Hematopoietic multipotent progenitor cell treated with erythropoietin and hydrocortisone succinate and interleukin-3 and kit ligand, for 4 days (in vitro differentiated cells): ENCODE measurements around the gene SNX25.
A peak's percentile ranks its signal among the peaks of the same experiment; 100 is the strongest.
"Not testable (repeated sequence)": the region's sequence is repeated elsewhere in the genome, so short reads cannot be mapped to it uniquely, and the experiment has no call there.

Source experiments
- DNase-seq: peaks from one replicate; pipeline ENCODE4 v3.0.0-alpha.2; 2015

The SNX25 gene

DNA sequence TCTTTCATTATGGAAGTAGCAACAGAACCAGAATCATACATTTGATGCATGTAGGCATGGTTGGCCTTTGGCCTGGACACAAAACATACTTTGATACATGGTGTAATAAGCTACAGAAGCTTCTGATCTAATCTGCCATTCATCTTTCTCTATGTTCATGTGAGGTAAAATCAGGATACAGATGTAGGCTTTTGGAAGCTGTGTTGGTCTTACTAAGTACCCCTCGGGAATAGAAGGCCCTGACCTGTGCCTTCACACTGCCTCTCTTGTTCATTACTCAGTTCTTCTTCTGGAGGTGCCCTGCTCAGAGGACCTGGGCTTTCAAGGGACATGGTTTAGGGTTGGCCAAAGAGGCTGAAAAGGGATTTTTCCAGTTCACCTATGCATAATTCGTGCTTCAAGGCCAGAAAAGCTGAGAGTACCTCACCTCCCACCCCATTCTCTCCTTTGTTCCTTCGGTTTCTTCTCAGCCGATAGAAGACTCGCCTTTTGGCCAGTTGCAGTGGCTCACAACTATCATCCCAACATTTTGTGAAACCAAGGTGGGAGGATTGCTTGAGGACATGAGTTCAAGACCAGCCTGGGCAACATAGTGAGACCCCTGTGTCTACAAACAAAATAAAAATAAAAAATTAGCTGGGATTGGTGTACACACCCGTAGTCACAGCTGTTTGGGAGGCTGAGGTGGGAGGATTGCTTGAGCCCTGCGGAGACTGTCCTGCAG, 25.9 kb downstream of the SNX25 start:
- no peak for DNase-seq

DNA sequence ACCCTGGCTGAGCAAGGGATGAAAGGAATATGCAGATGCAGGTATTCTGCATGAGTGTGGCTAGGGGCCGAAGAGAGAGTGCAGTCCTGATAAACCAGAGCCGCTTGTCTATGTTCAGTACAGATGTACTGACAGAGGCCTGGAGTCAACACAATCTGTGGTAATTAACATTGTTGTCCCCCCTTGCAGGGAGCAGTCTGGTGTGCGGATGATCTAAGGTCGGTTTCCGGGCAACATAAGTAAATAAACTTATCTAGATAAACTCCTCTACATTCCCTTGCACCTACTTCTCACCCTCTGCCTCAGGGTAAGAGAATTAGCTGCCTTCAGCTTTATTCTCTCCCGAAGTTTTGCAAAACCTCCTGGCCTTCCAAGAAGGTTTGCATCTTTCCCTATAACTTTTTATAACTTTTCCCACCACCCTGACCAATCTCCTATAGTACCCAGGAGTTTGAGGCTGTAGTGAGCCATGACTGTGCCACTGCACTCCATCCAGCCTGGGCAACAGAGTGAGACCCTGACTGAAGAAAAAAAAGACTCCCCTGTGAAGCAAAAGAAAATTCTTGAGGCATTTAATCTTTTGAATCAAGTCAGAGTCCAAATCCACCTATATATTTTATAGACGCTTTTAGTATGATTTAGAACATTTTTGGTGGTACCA, 26.6 kb downstream of the SNX25 start:
- peak; percentile 8 for DNase-seq

DNA sequence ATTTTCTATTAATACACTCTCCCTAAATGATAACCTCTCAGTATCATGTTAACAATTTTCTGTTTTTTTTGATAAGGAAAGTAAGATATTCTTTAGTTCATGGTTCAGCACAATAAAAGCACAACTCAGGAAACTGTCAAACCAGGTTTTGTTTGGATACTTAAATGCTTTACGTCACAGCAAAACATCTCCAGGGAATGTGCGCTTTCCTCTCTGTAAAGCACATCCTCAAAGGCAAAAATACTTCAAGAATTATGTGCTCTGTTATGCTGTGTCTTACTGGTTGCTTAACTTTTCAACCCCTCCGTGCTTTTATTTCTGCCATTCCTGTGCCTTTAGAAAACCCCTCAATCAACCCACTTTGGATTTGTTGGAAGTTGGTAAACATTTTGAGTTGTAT, 27.8 kb downstream of the SNX25 start:
- no peak for DNase-seq

DNA sequence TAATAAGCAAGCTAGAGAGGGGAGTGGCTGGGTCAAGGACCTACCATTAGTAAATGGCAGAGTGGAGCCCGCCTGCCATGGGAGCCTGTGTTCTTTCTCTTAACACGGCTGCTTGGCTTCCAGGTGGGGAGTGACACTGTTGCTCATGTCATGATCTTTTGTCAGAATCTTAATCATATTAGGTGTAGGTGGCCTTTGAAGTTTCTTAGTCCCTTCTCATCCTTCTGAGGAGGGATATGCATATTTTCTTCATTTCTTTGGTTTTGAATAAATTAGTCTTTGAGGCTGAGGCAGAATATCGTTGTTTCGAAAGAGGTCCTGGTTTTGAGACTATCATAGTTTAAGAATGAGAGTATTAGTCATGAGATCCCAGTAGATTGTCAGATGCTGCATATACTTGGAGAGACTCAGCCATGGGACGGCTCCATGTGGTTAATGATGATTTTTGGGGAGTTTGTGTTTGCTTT, 28.9 kb downstream of the SNX25 start:
- no peak for DNase-seq

DNA sequence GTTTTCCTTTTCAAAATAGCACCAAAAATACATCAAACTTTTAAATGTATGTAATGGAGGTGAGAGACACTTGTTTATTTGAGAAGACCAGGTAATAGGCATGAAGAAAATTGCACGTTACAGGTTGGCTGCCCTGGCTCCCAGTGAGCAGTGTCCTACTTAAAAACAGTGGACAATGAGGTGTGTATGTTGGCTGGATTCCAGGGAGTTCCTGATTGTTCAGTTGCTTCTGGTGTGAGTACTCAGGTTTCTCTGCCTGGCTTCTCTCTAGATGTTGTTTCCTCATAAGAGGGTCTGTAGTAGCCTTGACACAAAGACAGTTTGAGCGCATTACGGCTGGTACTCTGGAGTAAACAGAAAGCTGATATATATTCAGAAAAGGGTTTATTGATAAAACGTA, 29.4 kb downstream of the SNX25 start:
- DNase-seq = no peak

DNA sequence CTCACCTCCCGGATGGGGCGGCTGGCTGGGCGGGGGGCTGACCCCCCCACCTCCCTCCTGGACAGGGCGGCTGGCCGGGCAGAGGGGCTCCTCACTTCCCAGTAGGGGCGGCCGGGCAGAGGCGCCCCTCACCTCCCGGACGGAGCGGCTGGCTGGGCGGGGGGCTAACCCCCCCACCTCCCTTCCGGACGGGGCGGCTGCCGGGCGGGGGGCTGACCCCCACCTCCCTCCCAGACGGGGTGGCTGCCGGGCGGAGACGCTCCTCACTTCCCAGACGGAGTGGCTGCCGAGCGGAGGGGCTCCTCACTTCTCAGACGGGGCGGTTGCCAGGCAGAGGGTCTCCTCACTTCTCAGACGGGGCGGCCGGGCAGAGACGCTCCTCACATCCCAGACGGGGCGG, 31.1 kb downstream of the SNX25 start:
- DNase-seq = not testable (repeated sequence)

DNA sequence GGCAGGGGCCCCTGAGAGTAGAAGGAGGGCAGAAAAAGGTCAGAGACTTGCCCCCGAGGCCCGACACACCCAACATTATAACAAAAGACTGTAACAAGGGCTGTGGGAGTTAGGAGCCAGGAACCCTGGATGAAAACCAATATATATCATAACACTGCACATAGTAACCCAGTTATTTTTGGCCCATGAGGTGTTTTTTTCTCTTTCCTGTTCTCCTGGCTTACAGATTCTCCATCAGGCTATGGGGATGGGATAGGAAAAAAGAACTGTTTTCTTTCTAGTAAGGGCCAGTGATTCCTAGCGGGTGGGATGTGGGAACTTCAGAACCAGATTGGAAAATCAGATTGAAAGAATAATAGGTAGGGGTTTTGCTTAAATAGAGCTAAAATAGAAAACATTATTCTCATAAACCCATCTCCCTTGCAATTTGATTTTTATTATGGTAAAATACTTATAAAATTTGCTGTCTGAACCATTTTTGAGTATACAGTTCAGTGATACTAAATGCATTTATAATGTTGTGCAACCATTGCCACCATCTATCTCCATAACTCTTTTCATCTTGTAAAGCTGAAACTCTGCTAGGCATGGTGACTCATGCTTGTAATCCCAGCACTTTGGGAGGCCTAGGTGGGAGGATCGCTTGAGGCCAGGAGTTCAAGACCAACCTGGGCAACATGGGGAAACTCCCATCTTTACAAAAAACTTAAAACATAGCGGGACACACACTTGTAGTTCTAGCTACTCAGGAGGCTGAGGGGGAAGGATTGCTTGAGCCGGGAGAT, 33.5 kb downstream of the SNX25 start:
- no peak for DNase-seq

DNA sequence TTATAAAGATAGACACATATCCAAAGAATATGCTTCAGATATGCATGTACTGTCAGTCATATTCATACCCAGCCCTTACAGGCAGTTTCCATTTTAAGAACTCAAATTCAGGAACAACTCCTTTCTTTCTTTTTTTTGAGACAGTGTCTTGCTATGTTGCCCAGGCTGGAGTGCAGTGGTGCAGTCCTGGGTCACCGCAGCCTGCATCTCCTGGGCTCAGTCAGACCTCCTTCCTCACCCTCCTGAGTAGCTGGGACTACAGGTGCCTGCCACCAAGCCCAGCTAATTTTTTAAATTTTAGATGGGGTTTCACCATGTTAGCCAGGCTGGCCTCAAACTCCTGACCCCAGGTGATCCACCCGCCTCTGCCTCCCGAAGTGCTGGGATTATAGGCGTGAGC, 34.5 kb downstream of the SNX25 start:
- no peak for DNase-seq

DNA sequence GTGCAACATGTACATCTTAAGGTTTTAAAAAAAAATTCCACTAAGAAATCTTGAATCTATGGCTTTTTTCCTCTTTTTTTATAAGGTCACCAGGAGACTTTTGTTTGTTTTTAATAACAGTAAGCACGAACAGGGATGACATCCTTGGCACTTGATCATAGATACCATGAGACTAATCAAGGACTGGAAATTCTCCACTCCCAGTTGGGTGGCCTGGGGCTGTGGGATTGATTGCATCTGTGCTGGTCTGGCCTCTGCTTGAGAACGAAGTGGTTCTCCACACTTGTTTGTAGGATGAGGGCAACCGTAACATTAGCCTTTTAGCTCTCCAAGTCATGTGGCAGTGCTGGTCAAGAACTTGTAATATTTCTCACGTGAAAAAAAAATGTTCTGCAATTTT, 35.4 kb downstream of the SNX25 start:
- DNase-seq = no peak

DNA sequence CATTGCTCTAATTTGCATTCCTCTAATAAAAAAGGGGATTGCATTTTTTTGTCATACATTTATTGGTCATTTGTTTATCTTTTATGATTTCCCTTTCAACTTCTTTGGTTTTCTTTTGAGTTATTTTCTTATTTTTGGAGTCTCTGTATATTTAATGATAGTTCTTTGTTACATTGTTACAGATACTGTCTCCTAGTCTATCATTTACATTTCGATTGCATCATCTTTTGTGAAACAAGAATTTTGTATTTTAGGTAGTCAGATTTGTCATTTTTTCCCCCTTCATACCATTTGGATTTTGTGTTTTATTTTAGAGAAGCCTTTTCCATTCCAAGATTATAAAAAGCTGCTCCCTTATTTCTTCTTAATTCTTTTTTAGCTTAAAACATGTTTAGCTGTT, 37.1 kb downstream of the SNX25 start:
- no peak for DNase-seq

DNA sequence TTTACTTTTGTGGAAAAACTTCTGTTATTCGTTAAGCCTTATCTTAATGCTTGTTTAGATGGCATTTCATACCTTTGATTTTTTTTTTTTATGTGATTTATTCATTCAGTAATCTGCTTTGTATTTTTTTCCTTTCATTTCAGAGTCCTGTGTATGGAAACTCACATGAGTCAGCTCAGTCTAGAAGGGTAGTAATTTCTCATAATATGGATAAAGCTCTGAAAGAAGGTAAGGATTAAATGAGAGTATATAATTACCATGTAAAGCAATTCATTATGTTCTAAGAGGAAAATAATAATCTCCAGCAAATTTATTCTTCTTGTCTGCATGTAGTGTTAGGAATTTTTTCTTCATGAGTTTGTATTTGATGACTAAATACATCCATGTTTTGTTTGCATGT, 37.8 kb downstream of the SNX25 start:
- DNase-seq = no peak

DNA sequence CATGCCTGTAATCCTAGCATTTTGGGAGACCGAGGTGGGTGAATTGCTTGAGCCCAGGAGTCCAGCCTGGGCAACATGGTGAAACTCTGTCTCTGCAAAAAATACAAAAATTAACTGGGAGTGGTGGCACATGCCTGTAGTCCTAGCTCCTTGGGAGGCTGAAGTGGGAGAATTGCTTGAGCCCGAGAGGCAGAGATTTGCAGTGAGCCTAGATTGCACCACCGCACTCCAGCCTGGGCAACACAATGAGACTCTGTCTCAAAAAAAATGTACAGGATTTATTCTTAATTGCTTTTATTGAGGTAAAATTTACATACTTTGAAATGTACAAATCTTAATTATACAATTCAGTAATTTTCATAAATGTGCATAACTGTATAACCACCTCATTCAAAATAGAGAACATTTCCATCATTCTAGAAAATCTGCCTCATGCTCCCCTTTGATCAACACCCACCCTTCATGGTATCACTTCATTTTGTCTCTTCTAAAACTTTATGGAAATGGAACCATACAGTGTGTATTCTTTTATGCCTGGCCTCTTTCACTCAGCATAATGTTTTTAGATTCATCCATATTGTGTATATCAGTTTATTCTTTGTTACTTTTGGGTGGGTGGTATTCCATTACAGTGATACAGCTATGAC, 39.1 kb downstream of the SNX25 start:
- DNase-seq = no peak

DNA sequence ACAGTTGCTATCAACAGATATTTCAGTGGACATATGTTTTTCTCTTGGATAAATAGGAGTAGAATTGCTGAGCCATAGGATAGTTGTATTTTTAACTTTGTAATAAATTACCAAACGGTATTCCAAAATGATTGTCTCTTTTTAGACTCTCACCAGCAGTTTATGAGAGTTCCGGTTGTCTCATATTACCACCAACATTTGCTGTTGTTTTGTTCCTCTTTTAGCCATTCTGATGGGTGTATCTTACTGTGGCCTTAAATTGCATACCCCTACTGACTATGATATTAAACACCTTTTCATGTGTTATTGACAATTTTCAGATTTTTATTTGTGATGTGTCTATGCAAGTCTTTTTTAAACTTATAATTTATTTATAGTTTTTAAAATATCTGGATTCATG, 39.7 kb downstream of the SNX25 start:
- no peak for DNase-seq

DNA sequence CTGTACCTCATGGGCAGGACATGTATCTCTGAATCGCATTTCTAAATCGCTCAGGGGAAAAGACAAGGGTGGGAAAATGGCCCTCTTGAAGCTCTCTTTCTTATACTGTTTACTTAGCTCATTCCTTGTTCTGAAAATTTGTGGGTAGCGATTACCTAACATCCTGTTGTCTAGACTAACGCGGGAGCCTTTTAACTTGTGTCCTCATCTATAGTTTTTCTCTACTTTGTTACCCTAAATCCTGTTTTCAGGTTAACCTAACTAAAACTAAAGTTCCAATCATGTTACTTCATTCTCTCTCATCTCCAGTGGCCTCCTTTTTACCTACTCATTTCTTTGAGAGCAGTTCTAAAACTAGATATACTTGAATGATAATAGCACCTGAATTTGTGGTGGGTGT, 45.0 kb downstream of the SNX25 start:
- DNase-seq = peak; percentile 19

DNA sequence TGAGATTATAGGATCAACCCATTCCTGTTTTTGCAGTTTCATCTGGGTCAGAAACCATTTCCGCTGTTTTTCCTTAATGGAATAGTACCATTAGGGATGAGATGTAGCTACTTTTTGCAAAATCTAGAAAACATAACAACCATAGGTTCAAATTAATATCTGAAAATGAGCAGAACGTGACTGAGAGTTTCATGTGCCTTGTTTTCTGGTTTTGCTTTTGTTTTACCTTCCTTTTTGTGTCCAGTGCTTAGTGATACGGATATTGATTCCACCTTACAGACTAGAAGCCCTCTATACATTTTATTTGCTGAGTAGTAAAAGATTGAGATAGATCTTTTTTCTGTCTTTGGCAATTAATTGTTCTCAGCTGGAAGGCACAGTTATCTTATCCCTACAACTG, 46.5 kb downstream of the SNX25 start:
- DNase-seq = no peak

DNA sequence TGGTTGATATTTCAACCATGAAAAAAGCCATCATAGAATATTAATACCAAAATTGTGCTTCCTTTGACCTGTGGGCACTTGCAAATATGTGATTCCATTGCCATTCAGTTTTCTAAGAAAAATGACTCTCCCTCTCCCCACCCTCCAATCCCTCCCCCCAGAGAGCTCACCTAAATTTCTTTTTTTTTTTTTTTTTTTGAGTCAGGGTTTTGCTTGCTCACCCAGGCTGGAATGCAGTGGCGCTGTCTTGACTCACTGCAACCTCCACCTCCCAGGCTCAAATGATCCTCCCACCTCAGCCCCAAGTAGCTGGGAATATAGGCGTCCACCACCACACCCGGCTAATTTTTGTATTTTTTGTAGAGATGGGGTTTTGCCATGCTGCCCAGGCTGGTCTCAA, 47.0 kb downstream of the SNX25 start:
- DNase-seq = no peak

DNA sequence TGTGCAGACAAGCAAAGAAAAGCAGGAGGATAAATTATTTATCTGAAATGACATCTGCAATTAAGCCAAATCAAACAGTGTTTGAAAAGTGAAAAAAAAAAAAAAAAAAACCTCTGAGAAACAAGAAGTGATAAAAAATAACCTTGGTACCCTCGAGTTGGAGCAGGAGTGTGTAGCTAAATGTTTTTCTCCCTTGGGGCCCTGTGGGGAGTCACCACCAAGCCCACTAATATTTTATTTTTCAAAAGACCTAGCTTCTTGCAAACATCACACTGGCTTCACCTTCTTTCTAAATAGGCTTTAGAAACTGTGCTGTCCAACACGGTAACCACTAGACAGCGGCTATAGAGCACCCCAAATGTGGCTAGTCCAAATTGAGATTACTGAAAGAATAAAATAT, 47.7 kb downstream of the SNX25 start:
- no peak for DNase-seq

DNA sequence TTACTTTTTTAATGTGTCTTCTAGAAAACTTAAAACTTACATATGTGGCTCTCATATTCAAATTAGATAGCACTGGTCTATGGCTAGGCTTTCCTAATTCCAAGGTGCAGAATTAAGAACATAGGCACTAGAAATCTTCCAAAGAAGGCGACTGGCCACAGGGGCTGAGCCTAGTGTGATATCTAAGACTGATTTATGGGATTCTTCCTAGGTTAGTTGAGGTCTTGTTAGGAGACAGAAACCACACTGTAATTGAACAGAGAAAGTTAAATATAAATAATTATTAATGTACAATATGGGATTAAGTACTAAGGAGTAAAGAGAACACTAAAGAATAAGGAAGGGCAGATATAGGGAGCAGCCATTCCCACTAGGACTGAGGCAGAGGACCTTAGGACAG, 48.3 kb downstream of the SNX25 start:
- DNase-seq = no peak

DNA sequence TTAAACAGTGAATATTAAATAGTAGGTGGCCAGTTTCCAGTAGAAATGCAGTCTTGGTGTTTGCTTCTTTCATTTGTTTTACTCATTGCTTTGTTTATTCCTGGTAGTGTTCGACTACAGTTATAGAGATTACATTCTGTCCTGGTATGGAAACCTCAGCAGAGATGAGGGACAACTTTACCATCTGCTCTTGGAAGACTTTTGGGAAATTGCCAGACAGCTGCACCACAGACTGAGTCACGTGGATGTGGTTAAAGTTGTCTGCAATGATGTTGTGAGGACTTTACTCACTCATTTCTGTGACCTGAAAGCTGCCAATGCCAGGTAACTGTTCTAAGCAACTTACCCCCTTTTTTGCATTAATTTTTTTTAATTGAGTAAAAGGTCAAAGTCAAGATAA, 49.3 kb downstream of the SNX25 start:
- peak; percentile 29 for DNase-seq

DNA sequence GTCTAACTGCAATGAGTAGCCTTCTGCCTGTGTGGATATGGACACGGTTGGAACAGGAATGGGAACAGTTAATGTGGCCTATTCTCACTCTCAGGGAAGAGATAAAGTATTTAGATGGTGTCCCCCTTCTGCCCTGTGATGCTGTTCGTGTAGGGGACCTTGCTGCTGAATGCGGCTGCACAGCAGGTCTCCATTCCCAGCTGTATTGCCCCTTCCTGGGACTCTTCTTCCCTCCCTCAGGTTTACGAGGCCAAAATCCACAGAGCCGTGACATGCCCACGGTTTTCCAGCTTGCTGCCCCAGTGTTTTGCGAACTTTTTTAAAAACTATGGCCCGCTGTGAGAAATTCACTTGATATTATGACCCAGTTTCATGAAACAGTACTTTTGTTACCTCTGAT, 50.3 kb downstream of the SNX25 start:
- DNase-seq = no peak

DNA sequence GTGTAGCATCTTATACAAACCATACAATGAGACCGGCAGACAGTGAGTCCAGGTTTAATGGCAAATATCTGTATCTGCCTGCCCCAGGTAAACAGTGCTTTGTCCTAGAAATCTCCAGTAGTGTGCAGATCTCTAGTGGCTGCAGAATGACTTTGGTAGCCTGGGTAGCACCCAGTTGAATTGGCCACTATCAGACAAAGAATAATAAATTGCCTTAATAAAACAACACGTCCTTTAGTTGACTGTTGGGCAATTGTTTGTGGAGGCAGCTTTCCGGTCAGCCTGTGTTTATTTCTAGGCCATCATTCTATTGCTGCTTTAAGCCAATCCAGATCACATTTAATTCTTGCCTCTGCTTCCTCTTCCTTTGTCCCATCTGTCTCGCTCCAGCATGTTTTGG, 52.5 kb downstream of the SNX25 start:
- no peak for DNase-seq

DNA sequence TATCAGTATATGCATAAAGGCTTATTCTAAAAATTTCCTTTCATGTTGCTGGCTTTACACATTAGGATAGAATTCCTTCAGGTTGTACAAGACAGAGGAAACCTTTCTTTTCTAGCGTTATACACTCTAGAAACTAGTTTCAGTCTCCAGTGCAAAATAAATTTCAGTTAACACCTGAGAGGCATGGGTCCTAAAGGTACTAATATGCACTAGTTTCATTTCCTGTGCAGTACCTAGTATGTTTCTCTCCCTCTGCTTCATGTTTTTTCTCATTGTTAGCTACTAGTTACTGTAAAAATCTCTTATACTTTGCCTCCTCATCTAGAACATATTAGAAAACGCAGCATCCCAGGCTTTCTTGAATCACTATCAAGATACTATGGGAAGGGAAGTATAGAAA, 54.0 kb downstream of the SNX25 start:
- DNase-seq = no peak

DNA sequence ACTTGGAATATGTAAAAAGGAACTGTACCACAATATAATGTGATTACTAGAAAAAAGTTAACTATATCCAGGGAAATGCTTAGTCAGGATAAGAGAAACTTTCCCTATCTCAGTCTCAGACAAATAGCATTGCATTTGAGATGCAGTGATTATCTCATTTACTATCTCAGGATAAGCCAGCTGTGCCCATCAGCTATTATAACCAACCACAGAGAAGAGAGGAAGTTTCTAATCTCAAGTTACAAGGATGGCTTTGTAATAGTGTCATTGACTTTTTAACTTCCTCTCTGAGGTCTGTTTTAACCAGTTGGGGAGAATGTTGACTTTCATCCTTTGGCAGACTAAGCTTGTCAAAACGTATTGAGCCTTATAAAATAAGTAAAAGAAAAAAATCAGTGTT, 56.5 kb downstream of the SNX25 start:
- peak; percentile 84 for DNase-seq

DNA sequence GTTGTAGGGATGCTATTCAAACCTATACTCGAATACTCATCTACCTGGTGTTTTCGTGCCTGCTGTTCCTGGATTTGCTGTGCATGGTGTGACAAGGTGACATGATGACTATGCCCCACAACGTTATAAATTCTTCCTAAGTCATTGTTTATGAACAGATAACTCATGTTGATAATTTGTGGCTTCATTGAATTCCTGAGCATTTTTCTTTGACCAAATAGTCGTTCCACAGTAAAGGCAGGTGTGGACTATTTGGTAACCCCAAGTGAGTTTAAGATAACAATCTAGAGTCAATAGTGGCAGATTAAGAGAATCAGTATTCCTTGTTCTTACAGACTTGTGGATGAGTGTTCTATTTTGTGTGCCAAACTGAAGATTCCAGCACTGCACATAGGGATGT, 59.9 kb downstream of the SNX25 start:
- DNase-seq = no peak
